Prostate gland (tissue), 2 donors: Measurements from ENCODE around the gene TMEM43. TPM values are rescaled to one million over a fixed set of nuclear protein-coding genes. Genes with fewer than 3 reads are reported as not detected.

ENCODE experiments used
- DNase-seq: peaks from one replicate; pipeline ENCODE4 v3.0.0-alpha.2; 2019; ENCODE audit warnings: low spot score
- H3K27ac ChIP-seq, 2 donors: fragments of 200-600 bp; sonication (generic); 2 replicates each; pipeline ENCODE4 v1.5.1; 2017 to 2019
- H3K27me3 ChIP-seq: fragments of 200-600 bp; sonication (generic); replicated peaks from 2 replicates; pipeline ENCODE4 v1.5.1; 2019; ENCODE audit not compliant: insufficient read depth
- H3K36me3 ChIP-seq, 2 donors: fragments of 200-600 bp; sonication (generic); 1 replicate in 1 of 2; 2 replicates in 1 of 2; pipeline versions ENCODE4 v1.5.1 to v1.8.1; 2017 to 2019
- H3K4me1 ChIP-seq: fragments of 200-600 bp; sonication (generic); replicated peaks from 2 replicates; pipeline ENCODE4 v1.5.1; 2019
- H3K4me3 ChIP-seq, 2 donors: fragments of 200-600 bp; sonication (generic); 2 replicates each; pipeline ENCODE4 v1.5.1; 2017 to 2019
- H3K9me3 ChIP-seq: fragments of 200-600 bp; sonication (generic); 2 replicates; pipeline ENCODE4 v1.5.1; 2017
- CTCF ChIP-seq, 4 experiments: fragments of 200-600 bp in 2 of 4; fragments of 450-650 bp in 2 of 4; sonication (generic) in 2 of 4; IDR thresholded peaks; 1 replicate in 3 of 4; 2 replicates in 1 of 4; pipeline ENCODE4 v1.5.1; 2016 to 2019; ENCODE audit warnings: antibody characterized with exemption in 4 of 4, mild to moderate bottlenecking in 2 of 4, moderate library complexity in 2 of 4
- POLR2A ChIP-seq: fragments of 450-650 bp; IDR thresholded peaks from one replicate; pipeline ENCODE4 v1.6.1; 2016; ENCODE audit warnings: antibody characterized with exemption, mild to moderate bottlenecking
- POLR2AphosphoS5 ChIP-seq: sonication (generic); formaldehyde crosslinking; IDR thresholded peaks from one replicate; pipeline ENCODE4 v1.6.1; 2017; ENCODE audit warnings: antibody characterized with exemption
- WGBS: methylation state at CpG from one replicate; pipeline ENCODE4 v1.1.5; 2018; 5-methylcytosine and 5-hydroxymethylcytosine counted together
- intact Hi-C: fragments of 100-400 bp; cut with DNase I; formaldehyde crosslinking; loops from one replicate; pipeline ENCODE4 v1.14.2; 2022
- total RNA-seq, 2 donors: library from RNA; depleted of rRNA; stranded (reverse); fragments of >200 nt; gene quantifications; one replicate each; pipeline ENCODE4 v1.1.0, GENCODE V29; 2016

TMEM43 gene
- total RNA-seq, 2 donors from 2014 or later = 56.8 to 80.5 TPM

GRCh38 chr3:14137445-14137844 is 12.6 kb downstream of the TMEM43 start:
- Histone ChIP-seq H3K4me1 (no peaks in the 10 kb centered on the region), H3K27ac (no peak overlapping the region), H3K36me3 (peaks cover 18 to 26% of the 10 kb centered on the region in 2 donors), H3K4me3 (no peak overlapping the region), H3K27me3 (no peaks in the 10 kb centered on the region), H3K9me3 (no peaks in the 10 kb centered on the region)
- intact Hi-C loops = no loop called here
- DNase-seq = no peak
- TF ChIP-seq POLR2AphosphoS5 = no peak
- TF ChIP-seq POLR2A = no peak
- no peak for TF ChIP-seq CTCF (IDR thresholded peaks at IDR 0.05)
- 79% methylated on average over 2 of the region's 3 CpGs for WGBS

GRCh38 chr3:14138109-14138877 is 13.4 kb downstream of the TMEM43 start:
- Histone ChIP-seq H3K27ac (no peak overlapping the region), H3K27me3 (no peaks in the 10 kb centered on the region), H3K36me3 (peaks cover 15 to 21% of the 10 kb centered on the region in 2 donors), H3K4me1 (no peaks in the 10 kb centered on the region), H3K9me3 (no peaks in the 10 kb centered on the region), H3K4me3 (no peak overlapping the region)
- intact Hi-C loops = no loop called here
- WGBS = 93% methylated on average over 16 of the region's 16 CpGs
- TF ChIP-seq CTCF (IDR thresholded peaks at IDR 0.05) (no peak), POLR2A (no peak), POLR2AphosphoS5 (no peak)
- no peak for DNase-seq

GRCh38 chr3:14138878-14139655 is 14.2 kb downstream of the TMEM43 start:
- intact Hi-C loops = no loop called here
- Histone ChIP-seq H3K9me3 (no peaks in the 10 kb centered on the region), H3K27ac (no peak overlapping the region), H3K4me1 (no peaks in the 10 kb centered on the region), H3K36me3 (peaks cover 10 to 14% of the 10 kb centered on the region in 2 donors), H3K4me3 (no peak overlapping the region), H3K27me3 (no peaks in the 10 kb centered on the region)
- no peak for DNase-seq
- WGBS = 88% methylated on average over 14 of the region's 14 CpGs
- TF ChIP-seq POLR2A (no peak), POLR2AphosphoS5 (no peak), CTCF (IDR thresholded peaks at IDR 0.05) (no peak)

GRCh38 chr3:14139771-14140170 is 14.9 kb downstream of the TMEM43 start:
- H3K4me3 ChIP-seq = no peak overlapping the region
- no peaks in the 10 kb centered on the region for H3K9me3 ChIP-seq
- no peaks in the 10 kb centered on the region for H3K27me3 ChIP-seq
- no peak overlapping the region for H3K27ac ChIP-seq
- intact Hi-C loops = no loop called here
- no peak for TF ChIP-seq CTCF (IDR thresholded peaks at IDR 0.05)
- TF ChIP-seq POLR2AphosphoS5 = no peak
- no peak for TF ChIP-seq POLR2A
- 90% methylated on average over 5 of the region's 5 CpGs for whole genome bisulfite sequencing
- H3K36me3 ChIP-seq = peaks cover 5 to 6% of the 10 kb centered on the region in 2 donors
- H3K4me1 ChIP-seq = no peaks in the 10 kb centered on the region
- DNase-seq = no peak
